Stimulated activated CD4-positive, alpha-beta T cell treated with anti-CD3 and anti-CD28 coated beads, Interleukin-2, amount 100 ng/mL, for 4 hours (primary cell): Measurements from ENCODE around the gene CYTH2.
A peak's percentile ranks its signal among the peaks of the same experiment; 100 is the strongest.
"Not testable (repeated sequence)": the region's sequence is repeated elsewhere in the genome, so short reads cannot be mapped to it uniquely, and the experiment has no call there.

Experiments
- DNase-seq: peaks from one replicate; pipeline ENCODE4 v3.0.0-alpha.2; 2020; ENCODE audit warnings: low read depth

The CYTH2 gene

DNA sequence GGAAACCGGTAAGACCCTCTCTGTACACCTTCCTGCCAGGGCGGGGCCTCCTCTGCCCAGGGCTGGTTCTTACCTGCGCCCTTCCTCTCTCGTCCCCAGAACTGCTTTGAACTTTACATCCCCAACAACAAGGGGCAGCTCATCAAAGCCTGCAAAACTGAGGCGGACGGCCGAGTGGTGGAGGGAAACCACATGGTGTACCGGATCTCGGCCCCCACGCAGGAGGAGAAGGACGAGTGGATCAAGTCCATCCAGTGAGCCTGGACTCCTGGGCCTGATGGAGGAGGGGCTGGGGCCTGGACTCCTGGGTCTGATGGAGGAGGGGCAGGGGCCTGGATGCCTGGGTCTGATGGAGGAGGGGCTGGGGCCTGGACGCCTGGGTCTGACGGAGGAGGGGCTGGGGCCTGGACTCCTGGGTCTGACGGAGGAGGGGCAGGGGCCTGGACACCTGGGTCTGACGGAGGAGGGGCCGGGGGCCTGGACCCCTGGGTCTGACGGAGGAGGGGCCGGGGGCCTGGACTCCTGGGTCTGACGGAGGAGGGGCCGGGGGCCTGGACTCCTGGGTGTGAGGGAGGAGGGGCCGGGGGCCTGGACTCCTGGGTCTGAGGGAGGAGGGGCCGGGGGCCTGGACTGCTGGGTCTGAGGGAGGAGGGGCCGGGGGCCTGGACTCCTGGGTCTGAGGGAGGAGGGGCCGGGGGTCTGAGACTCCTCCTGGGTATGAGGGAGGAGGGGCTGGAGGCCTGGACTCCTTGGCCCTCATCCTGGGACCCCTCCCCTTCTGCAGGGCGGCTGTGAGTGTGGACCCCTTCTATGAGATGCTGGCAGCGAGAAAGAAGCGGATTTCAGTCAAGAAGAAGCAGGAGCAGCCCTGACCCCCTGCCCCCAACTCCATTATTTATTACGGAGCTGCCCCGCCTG, 9.4 kb downstream of the CYTH2 start:
- no peak for DNase-seq

DNA sequence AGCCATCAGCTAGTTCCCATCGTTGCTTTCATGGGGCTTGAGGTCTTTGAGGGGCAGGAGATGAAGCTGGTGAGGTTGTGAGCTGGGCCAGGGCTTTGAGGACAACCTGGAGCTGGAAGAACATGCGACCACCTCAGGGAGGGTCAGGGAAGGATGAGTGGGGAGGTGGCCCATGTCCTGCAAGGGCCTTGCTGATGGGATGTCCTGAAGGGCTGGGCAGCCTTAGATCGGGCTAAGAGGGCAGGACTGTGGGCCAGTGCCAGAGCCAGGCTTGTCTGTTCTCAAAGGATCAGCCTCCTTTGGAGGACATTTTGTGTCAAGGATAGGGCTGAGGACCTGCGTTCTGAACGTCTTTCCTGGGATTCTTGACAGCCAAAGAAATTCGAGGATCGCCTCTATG, 10.5 kb downstream of the CYTH2 start:
- no peak for DNase-seq

DNA sequence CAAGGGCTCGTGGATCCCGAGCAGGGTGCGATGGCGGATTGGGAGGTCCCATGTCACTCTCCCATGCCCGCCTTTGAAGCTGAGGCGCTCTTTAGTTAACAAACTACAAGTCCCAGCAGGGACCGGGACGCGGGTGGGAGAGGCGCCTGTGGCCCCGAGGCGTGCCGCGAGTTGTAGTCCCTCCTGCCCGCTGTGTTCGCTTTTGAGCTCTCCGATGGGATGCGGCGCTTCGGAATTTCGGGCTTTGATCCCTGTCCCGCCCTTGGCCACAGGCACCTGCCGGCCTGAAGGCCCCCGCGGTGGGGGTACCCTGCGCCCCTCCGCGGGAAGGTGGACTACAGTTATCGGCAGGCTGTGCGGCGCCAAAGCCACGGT, 11.0 kb downstream of the CYTH2 start:
- no peak for DNase-seq

DNA sequence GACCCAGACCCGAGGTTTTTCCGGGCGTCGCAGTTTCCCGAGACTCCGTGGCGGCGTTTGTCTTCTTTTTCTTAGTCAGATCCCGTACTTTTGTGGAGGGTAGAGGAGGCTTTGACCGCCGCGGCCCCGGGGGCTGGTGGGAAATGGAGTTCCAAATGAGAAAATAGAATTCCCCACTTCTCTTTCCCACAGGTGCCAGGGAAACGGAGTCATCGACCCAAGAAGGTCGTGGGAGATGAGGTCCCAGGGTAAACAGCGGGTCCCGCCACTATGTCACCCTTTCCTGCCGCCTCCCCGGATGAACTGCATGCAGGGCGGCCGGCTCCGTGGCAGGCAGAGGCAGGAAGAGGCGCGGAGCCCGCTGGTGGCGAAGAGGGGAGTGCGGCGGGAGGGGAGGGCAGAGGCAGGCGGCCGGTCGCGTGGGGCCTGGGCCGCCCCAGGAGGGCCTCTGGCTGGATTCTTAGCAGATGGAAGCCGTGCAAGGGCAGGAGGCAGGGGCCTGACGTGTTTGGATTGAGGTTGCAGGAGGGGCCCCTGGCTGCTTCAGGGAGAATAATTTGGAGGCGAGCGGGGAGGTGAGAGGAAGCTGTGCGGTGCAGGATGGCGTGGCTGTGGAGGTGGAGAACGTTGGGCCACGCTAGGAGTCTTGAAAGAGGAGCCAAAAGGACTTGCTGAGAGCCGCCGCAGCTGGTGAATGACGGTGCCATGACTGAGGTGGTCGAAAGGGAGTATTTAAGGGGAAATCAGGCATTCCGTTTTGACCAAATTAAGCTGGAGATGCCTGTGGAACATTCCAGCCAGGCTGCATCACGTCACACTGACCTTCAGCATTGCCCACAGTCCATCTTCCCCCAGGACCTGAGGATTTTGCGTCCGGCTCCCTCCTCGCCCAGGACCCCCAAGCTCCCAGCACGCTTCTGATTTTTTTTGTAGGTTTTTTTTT, 11.7 kb downstream of the CYTH2 start:
- no peak for DNase-seq

DNA sequence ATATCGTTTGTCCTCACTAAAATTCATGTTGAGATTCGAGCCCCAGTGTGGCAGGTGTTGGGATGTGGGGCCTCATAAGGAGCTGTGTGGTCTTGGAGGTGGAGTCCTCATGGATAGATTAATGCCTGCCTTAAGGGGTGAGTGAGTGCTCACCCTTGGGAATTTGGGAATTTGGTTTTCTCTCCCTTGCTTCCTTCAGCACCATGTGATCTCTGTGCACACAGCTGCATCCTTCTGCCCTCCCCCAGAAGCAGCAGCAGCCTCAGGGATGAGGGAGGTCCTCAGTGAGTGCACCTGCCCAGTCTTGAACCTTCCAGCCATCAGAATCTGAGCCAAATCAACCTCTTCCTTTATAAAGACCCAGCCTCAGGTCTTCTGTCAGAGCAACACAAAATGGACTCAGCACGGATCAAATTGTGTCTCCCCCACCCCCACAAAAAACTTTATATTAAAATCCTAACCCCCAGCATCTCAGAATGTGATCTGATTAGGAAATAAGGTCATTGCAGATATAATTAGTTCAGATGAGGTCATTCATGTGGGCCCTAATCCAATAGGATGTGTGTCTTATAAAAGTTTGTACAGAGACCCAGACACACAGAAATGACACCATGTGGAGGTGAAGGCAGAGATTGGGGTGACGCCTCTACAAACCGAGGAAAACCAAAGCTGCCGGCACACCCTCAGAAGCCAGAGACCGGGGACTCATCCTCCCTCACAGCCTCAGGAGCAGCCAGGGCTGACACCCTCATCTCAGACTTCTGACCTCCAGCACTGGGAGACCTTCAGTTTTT, 12.9 kb downstream of the CYTH2 start:
- DNase-seq: no peak

DNA sequence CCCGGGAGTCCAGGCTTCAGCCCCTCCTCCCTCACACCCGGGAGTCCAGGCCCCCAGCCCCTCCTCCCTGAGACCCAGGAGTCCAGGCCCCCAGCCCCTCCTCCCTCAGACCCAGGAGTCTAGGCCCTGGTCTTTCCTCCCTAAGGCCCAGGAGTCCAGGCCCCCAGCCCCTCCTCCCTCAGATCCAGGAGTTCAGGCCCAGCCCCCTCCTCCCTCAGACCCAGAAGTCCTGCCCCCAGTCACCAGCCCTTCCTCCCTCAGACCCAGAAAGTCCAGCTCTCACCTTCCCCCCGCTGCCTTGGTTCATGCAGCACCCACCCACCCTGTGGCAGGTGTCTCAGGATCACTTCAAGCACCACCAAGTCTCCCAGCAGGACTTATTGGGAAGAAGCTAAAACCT, 14.1 kb downstream of the CYTH2 start:
- no peak for DNase-seq

DNA sequence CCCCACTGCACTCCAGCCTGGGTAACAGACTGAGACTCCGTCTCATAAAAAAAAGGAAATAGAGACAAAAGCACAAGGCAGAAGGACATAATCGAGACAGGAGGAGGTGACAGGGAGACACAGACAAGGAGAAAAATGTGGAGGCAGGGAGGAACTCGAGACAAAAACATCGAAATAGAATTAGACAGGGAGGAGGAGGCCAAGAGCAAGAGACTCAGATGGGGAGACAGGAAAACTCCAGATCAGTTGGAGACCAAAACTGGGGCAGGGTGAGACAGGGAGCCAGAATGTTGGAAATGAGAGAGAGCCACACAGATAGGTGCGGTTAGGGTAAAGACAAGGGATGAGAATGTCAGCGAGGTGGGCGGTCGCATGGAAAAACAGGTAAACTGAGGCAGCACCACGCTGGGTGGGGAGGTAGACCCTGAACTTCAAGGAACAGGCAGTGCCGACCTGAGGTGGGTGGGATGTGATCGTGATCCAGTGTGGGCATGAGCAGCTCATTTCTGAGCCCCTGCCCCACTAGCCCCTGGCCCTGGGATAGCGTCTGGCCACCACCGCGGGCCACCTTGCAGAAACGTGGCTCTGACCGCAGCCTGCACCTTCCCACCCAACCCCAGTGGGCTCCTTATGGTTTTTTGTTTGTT, 15.2 kb downstream of the CYTH2 start:
- no peak for DNase-seq

DNA sequence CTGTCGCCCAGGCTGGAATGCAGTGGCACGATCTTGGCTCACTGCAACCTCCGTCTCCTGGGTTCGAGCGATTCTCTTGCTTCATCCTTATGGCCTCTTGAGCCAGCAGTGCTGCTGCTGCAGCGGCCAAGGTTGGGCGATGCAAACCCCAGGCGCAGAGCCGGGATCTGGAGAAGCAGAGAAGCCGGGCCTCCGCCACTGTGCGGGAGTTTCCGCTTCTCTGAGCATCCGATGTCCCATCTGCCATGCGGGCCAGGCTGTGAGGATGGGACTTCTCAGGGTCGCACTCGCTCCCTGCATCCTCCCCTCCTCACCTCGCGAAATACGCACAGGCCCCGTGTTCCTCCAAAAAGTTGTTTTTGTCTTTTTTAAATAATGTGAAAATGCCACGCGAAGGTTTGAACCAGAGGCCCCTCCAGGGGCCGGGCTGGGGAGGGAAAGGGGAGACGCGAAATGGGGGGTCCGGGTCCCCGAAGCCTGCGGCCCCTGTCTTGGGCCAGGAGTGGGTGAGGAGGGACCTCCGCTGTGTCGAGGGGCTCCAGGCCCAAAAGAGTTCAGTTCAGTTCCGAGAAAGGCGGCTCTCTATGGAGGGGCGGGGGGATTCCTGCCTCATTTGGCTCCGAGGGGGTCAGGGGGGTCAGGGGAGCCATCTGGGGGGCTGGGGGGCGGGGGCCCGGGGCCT, 15.9 kb downstream of the CYTH2 start:
- DNase-seq: no peak

DNA sequence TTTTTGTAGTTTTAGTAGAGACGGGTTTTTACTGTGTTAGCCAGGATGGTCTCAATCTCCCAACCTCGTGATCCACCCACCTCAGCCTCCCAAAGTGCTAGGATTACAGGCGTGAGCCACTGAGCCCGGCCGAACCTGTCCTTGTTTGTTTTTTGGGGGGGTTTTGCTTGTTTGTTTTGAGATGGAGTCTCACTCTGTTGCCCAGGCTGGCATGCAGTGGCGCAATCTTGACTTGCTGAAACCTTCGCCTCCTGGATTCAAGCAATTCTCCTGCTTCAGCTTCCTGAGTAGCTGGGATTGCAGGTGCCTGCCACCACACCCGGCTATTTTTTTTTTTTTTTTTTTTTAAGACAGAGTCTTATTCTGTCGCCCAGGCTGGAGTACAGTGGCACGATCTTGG, 17.5 kb downstream of the CYTH2 start:
- not testable (repeated sequence) for DNase-seq

DNA sequence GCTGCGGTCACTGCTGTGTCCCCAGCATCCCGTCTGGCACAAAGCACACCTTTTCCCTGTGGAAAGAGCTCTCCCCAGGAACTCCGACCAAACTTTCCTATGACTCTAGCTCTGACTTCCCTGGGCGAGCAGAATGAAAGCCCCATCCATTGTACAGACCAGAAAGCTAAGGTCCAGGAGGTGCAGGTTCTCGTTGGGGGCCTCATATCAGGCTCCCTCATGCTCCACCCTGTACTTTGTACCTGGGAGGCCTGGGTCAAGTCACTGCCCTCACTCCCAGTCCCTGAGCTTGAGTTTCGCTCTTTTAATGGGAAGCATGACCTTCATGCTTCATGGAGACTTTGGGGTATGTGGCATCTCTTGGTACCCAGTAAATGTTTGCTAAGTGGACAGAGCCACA, 18.4 kb downstream of the CYTH2 start:
- no peak for DNase-seq

DNA sequence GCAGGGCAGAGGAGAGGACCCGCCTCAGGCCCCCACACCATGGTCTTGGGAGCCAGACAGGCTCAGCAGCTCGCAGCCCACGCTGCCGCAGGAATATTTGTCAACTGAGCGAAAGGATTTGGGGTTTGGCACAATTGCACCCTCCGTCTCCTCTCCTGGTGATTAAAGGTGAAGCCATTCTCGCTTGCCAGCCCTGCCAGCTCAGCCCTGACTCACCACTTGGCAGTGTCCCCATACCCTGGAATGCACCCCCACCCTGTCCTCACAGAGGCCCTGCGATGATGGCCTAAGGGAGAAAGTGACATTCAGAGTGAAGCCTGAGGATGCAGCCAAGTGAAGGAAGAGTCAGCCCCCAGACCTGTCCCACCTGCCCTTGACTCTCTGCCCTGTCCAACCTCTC, 18.8 kb downstream of the CYTH2 start:
- no peak for DNase-seq

DNA sequence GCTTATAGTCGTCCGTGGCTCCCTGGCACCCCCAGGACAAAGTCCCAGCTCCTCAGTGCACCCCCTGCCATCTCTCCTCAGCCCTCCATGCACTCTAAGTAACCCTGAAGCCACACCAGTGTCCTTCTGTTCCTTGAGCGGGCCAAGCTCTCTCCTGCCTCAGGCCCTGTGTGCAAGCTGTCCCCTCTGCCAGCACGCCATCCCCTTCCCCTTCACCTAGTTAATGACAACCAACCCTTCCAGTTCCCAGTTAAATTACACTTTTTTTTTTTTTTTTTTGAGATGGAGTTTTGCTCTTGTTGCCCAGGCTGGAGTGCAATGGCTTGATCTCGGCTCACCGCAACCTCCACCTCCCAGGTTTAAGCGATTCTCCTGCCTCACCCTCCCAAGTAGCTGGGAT, 19.3 kb downstream of the CYTH2 start:
- DNase-seq: not testable (repeated sequence)

DNA sequence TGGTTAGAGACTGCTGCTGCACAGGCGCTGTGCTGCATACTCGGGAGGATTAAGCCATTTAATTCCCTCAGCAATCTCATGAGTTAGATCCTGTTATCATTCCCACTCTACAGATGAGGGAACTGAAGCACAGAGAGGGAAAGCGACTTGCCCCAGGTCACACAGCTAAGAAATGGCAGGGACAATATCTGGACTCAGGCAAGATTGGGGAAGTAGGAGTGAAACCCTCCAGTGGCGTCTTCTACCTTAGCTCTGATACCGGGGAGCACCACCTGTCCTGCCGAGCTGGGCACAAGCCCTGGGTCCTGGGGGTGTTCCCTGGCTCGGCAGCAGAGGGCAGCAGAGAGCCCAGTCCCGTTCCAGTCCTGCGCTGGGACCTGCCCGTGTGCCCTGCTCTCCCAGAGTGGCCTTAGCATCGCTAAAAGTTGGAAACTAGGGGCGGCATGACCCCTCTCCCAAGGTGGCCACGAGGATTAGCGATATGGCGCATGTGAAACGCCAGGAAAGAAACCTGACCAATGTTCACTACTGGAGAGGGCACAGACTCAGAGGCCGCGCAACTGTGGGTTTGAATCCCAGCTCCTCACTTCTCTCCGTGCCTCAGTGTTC, 20.5 kb downstream of the CYTH2 start:
- peak; percentile 62 for DNase-seq

DNA sequence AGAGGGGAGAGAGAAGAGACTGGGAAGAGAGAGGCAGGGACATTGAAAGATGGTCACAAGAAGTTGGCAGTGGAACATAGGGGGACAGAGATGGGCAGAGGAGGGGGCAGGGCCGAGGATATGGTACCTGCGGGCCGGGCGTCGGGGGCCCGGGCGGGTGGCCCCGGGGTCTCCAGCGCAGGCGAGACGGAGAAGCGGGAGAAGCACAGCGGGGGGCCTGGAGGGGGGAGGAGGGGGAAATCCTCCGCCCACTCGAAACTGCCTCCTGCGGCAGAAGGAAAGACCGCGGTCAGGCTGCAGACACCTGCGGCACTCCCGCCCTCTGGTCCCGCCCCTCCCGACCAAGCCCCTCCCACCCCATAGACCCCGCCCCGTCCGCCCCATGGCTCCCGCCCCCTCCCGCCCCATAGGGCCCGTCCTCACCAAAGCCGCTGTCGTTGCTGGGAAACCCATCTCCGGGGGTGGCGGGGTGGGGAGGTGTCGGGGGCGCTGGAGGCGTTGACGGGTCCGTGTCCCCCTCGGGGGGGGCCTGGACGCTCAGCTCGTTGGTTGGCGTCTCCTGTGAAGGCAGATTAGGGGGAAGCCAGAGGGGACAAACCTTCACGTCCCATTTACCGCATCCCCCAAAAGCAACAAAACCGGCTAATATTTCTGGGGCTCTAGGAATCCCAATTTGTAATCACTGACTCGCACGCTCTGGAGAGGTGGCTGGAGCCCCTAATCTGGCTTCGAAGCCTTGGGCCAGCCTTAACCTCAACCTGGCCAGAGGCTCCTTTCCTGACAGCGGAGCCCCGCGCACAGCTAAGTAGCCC, 22.0 kb downstream of the CYTH2 start:
- DNase-seq: peak; percentile 53

DNA sequence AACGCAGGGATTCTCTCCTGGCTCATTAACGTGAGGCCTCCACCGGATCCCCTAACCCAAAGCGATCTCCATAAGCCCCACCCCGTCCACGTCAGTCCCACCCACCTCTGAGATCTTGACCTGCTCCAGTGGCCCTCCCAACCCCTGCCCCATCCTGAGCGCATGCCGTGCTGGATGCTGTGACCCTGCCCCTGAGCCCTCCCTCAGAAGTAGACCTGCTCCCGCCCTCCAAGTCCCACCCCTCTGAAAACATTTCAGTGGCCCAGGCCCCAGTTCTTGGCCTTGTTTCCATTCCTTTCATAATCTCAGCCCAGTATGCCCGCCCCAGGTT, 22.6 kb downstream of the CYTH2 start:
- no peak for DNase-seq

DNA sequence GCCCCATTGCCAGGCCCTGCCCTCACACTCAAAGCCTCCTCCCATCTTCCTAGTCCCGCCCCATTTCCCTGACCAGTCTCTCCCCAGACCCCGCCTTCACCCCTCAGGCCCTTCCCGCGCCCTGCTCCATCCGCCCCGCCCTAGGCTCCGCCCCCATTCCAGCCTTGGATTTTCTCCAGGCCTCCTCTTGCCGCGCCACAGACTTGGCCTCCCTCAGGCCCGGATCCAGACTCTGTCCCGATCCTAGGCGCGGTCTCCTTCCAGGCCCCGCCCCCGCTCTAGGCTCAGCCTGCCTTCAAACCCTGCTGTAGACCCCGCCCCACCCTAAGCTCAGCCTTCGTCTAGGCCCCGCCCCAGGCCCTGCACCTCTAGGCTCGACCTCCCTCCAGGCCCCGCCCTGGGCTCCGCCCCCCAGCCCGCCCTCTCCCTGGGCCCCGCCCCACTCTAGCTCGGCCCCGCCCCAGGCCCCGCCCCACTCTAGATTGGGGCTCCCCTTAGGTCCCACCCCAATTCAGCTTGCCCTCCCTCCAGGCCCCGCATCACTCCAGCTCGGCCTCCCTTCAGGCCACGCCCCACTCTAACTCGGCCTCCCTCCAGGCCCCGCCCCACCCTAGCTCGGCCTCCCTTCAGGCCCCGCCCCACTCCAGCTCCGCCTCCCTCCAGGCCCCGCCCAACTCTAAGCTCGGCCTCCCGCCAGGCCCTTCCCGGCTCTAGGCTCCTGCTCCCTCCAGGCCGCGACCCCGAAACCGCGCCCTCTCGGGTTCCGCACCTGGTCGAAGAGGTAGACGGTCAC, 24.0 kb downstream of the CYTH2 start:
- peak; percentile 67 for DNase-seq

DNA sequence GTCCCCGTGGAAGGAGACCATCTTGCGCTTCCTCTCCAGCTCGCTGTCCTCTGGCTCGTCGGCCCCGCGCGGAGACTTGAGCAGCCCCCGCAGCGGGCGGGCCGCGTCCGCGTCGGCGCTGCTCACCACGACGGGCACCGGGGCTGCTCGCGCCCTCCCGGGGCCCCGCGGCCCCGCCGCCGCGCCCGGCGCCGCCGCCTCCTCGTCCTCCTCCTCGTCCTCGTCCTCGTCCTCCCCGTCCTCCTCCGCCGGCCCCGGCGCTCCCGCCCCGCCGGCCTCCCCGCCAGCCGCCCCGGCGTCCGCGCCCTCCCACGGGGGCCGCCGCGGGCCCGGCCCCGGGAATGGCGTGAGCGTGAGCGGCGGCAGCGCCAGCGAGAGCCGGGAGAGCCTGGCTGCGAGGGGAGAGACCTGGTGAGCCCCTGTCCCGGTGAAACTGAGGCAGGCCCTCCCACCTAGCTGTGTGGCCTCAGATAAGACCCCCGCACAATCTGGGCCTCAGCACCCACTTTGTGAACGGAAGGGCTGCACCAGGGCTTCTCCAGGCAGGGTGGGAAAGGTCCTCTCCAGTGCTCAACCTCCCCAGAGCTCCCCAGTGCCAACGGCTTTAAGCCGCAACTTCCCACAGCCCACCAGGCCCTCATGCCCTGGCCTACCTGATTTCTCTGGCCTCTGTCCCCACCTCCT, 24.7 kb downstream of the CYTH2 start:
- DNase-seq: no peak

DNA sequence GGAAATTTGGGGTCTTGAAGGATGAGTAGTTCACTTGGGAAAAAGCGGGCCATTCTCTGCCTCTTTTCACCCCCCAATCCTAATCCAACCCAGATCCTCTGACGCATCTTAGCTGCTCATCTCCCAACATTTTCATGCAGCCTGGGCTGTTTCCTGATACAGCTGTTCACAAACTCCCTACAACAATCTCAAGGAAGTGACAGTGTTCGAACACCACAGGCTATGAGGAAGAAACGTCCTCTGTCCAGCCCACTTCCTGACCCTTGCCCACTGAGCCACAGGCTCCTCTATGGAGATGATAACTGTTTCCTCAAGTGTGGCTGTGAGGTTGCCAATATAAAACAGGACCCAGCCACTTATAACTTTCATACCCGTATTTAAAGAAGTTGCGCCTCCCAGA, 26.2 kb downstream of the CYTH2 start:
- DNase-seq: no peak
